PC-3 (cell line): ENCODE data around the gene CSNK2A2. TPM values are rescaled to one million over a fixed set of nuclear protein-coding genes. Genes with fewer than 3 reads are reported as not detected.

ENCODE experiments used
- ATAC-seq: fragments of 200-7000 bp; cut with Tn5 transposase; 2 replicates; pipeline ENCODE4 v1.9.1; 2020; ENCODE audit warnings: mild to moderate bottlenecking, moderate library complexity
- BruUV-seq: library from RNA; stranded (reverse); fragments of 400-500 nt; replicated peaks from 2 replicates; lab custom pipeline; 2021; lab: Mats Ljungman, UMichigan
- CTCF ChIA-PET: fragments of 300-600 bp; sonication (Branson Sonifier 250); formaldehyde crosslinking; loops from one replicate; lab custom pipeline; 2022; ENCODE audit warnings: antibody characterized with exemption; lab: Charles Lee
- POLR2A ChIA-PET: fragments of 300-600 bp; sonication (Branson Sonifier 250); formaldehyde crosslinking; loops from one replicate; lab custom pipeline; 2022; ENCODE audit warnings: antibody characterized with exemption; ENCODE audit not compliant: unreplicated experiment; lab: Charles Lee
- DNase-seq: peaks from one replicate; pipeline ENCODE4 v3.0.0-alpha.2; 2015
- H2AFZ ChIP-seq: fragments of 300-600 bp; sonication (generic); 2 replicates; pipeline ENCODE4 v1.6.0; 2016; ENCODE audit warnings: antibody characterized with exemption, low read length
- H3F3A ChIP-seq: fragments of 300-600 bp; sonication (generic); one replicate; pipeline ENCODE4 v1.6.0; 2017; ENCODE audit warnings: antibody characterized with exemption, low read length, control low read depth, mild to moderate bottlenecking; ENCODE audit not compliant: unreplicated experiment
- H3K27ac ChIP-seq: fragments of 300-600 bp; sonication (generic); 2 replicates; pipeline ENCODE4 v1.5.1; 2016; ENCODE audit warnings: mild to moderate bottlenecking, low read length
- H3K27me3 ChIP-seq: fragments of 300-600 bp; sonication (generic); 2 replicates; pipeline ENCODE4 v1.6.1; 2016; ENCODE audit warnings: low read length, mixed read lengths
- H3K36me3 ChIP-seq: fragments of 300-600 bp; sonication (generic); 2 replicates; pipeline ENCODE4 v1.6.1; 2016; ENCODE audit warnings: low read depth, mixed run types, low read length, mixed read lengths
- H3K4me1 ChIP-seq: fragments of 300-600 bp; sonication (generic); 2 replicates; pipeline ENCODE4 v1.5.1; 2016; ENCODE audit warnings: low read length; ENCODE audit not compliant: insufficient read depth
- H3K4me2 ChIP-seq: fragments of 300-600 bp; sonication (generic); 2 replicates; pipeline ENCODE4 v1.6.0; 2016; ENCODE audit warnings: low read length
- H3K4me3 ChIP-seq: fragments of 300-600 bp; sonication (generic); 2 replicates; pipeline ENCODE4 v1.5.1; 2016; ENCODE audit warnings: mild to moderate bottlenecking, low read length, mixed read lengths
- H3K79me2 ChIP-seq: fragments of 300-600 bp; sonication (generic); 2 replicates; pipeline ENCODE4 v1.6.1; 2017; ENCODE audit warnings: low read length, mixed read lengths
- H3K9ac ChIP-seq: fragments of 300-600 bp; sonication (generic); 2 replicates; pipeline ENCODE4 v1.6.0; 2016; ENCODE audit warnings: mild to moderate bottlenecking, low read length
- H3K9me2 ChIP-seq: fragments of 300-600 bp; sonication (generic); replicated peaks from 2 replicates; pipeline ENCODE4 v1.6.1; 2016; ENCODE audit warnings: mixed run types, low read length, mixed read lengths
- H3K9me3 ChIP-seq: fragments of 300-600 bp; sonication (generic); 2 replicates; pipeline ENCODE4 v1.6.1; 2016; ENCODE audit warnings: low read length, mixed read lengths
- H4K20me1 ChIP-seq: fragments of 300-600 bp; sonication (generic); 2 replicates; pipeline ENCODE4 v1.6.1; 2016; ENCODE audit warnings: low read length, mixed read lengths
- CTCF ChIP-seq: fragments of 300-600 bp; sonication (generic); conservative IDR thresholded peaks from 2 replicates; pipeline ENCODE4 v1.5.1; 2017; ENCODE audit warnings: antibody characterized with exemption, low read depth, mild to moderate bottlenecking, low read length
- EZH2 ChIP-seq: fragments of 300-600 bp; sonication (generic); IDR thresholded peaks from one replicate; pipeline ENCODE4 v1.6.1; 2017; ENCODE audit warnings: antibody characterized with exemption, mild to moderate bottlenecking, low read length; ENCODE audit not compliant: unreplicated experiment
- EZH2phosphoT487 ChIP-seq: fragments of 300-600 bp; sonication (generic); IDR thresholded peaks from 2 replicates; pipeline ENCODE4 v1.6.1; 2018; ENCODE audit warnings: mild to moderate bottlenecking, antibody characterized with exemption, low read length, borderline replicate concordance
- intact Hi-C: fragments of 100-400 bp; cut with micrococcal nuclease; formaldehyde crosslinking; loops from 2 replicates; pipeline ENCODE4 v1.9.0; 2023
- total RNA-seq: library from RNA; depleted of rRNA; stranded (reverse); fragments of >200 nt; gene quantifications from 2 replicates; pipeline ENCODE4 v1.2.3, GENCODE V29; 2014

CSNK2A2 gene
- total RNA-seq, 1 experiment from 2014 or later, result 14.2 TPM

- H3K4me1 ChIP-seq, result no peaks in the 10 kb centered on the region
- ATAC-seq, result no peak
- intact Hi-C loops, result no loop called here
- H2AFZ ChIP-seq, result no peak overlapping the region
- no peaks in the 10 kb centered on the region for H4K20me1 ChIP-seq
- no peaks in the 10 kb centered on the region for H3K9me3 ChIP-seq
- no peaks in the 10 kb centered on the region for H3K27me3 ChIP-seq
- H3K9me2 ChIP-seq, result no peaks in the 10 kb centered on the region
- H3K36me3 ChIP-seq, result peaks cover 11% of the 10 kb centered on the region; the same call in 1 of the 2 replicates
- TF ChIP-seq CTCF (no peak), EZH2phosphoT487 (no peak), EZH2 (no peak)
- no peaks in the 10 kb centered on the region for H3K79me2 ChIP-seq
- ChIA-PET CTCF (no interaction called here), POLR2A (no interaction called here)
- H3K4me2 ChIP-seq, result no peak overlapping the region
- H3K27ac ChIP-seq, result no peak overlapping the region
- no peak overlapping the region for H3K4me3 ChIP-seq
- H3K9ac ChIP-seq, result no peak overlapping the region
- no peaks in the 10 kb centered on the region for H3F3A ChIP-seq
- no peak for DNase-seq
- BruUV-seq, result no TSS peak
Observed at GRCh38 chr16:58158725-58159124, 39.2 kb downstream of the CSNK2A2 start.

- DNase-seq (no peak), ATAC-seq (no peak)
- Histone ChIP-seq H3K9me2 (no peaks in the 10 kb centered on the region), H4K20me1 (no peaks in the 10 kb centered on the region), H2AFZ (no peak overlapping the region), H3K27ac (no peak overlapping the region), H3K79me2 (no peaks in the 10 kb centered on the region), H3K9me3 (no peaks in the 10 kb centered on the region), H3K36me3 (peaks cover 4% of the 10 kb centered on the region; the same call in 1 of the 2 replicates), H3K4me1 (no peaks in the 10 kb centered on the region), H3K4me2 (no peak overlapping the region), H3K9ac (no peak overlapping the region), H3F3A (no peaks in the 10 kb centered on the region), H3K27me3 (no peaks in the 10 kb centered on the region), H3K4me3 (no peak overlapping the region)
- BruUV-seq, result no TSS peak
- no peak for TF ChIP-seq EZH2
- ChIA-PET POLR2A (no interaction called here), CTCF (no interaction called here)
- intact Hi-C loops, result no loop called here
Observed at GRCh38 chr16:58157951-58158540, 39.9 kb downstream of the CSNK2A2 start.

- Histone ChIP-seq H3K36me3 (no peaks in the 10 kb centered on the region; the same call in 1 of the 2 replicates), H3K9me3 (no peaks in the 10 kb centered on the region), H3F3A (no peaks in the 10 kb centered on the region), H4K20me1 (no peaks in the 10 kb centered on the region), H3K4me1 (no peaks in the 10 kb centered on the region), H3K79me2 (no peaks in the 10 kb centered on the region), H3K9ac (no peak overlapping the region), H3K27me3 (no peaks in the 10 kb centered on the region), H3K4me2 (no peak overlapping the region), H2AFZ (no peak overlapping the region), H3K9me2 (no peaks in the 10 kb centered on the region), H3K27ac (no peak overlapping the region), H3K4me3 (no peak overlapping the region)
- BruUV-seq, result no TSS peak
- DNase-seq (no peak), ATAC-seq (no peak)
- ChIA-PET CTCF (no interaction called here), POLR2A (no interaction called here)
- TF ChIP-seq EZH2 (no peak), EZH2phosphoT487 (no peak), CTCF (no peak)
- intact Hi-C loops, result no loop called here
Observed at GRCh38 chr16:58157239-58157638, 40.7 kb downstream of the CSNK2A2 start.
